Kidney (tissue), 14 donors: ENCODE measurements around the gene TTC27. TPM values are rescaled to one million over a fixed set of nuclear protein-coding genes. Genes with fewer than 3 reads are reported as not detected.

Experiments used
- DNase-seq, 5 donors: peaks; one replicate each; pipeline ENCODE4 v3.0.0-alpha.2; 2013 to 2020
- FAIRE-seq: peaks from 2 replicates; lab custom pipeline; 2012; peaks lifted over from hg19 to GRCh38; lab: Jason Lieb, UNC
- H3K27ac ChIP-seq, 2 donors: one replicate each; pipeline ENCODE4 v1.7.0; 2013; ENCODE audit warnings: low read depth in 2 of 2, low read length in 2 of 2, inconsistent platforms in 1 of 2
- H3K27me3 ChIP-seq: one replicate; pipeline ENCODE4 v1.7.1; 2013; ENCODE audit warnings: low read length, inconsistent platforms; ENCODE audit not compliant: control insufficient read depth, insufficient read depth
- H3K36me3 ChIP-seq, 3 donors: one replicate each; pipeline versions ENCODE4 v1.7.0 to v1.7.1; 2013; ENCODE audit warnings: low read length in 3 of 3, control low read depth in 1 of 3, inconsistent platforms in 1 of 3; ENCODE audit not compliant: insufficient read depth in 3 of 3, control insufficient read depth in 2 of 3
- H3K4me1 ChIP-seq, 3 donors: one replicate each; pipeline versions ENCODE4 v1.7.0 to v1.7.1; 2013; ENCODE audit warnings: low read length in 3 of 3, inconsistent platforms in 1 of 3, low read depth in 1 of 3; ENCODE audit not compliant: control insufficient read depth in 2 of 3, insufficient read depth in 2 of 3
- H3K4me3 ChIP-seq, 3 donors: one replicate each; pipeline versions ENCODE4 v1.7.0 to v1.8.1; 2013; ENCODE audit warnings: low read length in 3 of 3, control low read depth in 1 of 3, inconsistent platforms in 1 of 3
- H3K9ac ChIP-seq, 3 donors: one replicate each; pipeline versions ENCODE4 v1.7.0 to v1.7.1; 2013; ENCODE audit warnings: low read length in 3 of 3, control low read depth in 1 of 3, inconsistent platforms in 1 of 3
- H3K9me3 ChIP-seq, 3 donors: one replicate each; pipeline versions ENCODE4 v1.7.0 to v1.7.1; 2013; ENCODE audit warnings: low read length in 3 of 3, control low read depth in 1 of 3, inconsistent platforms in 1 of 3; ENCODE audit not compliant: control insufficient read depth in 2 of 3, insufficient read depth in 1 of 3
- CTCF ChIP-seq: IDR thresholded peaks from 3 replicates; pipeline ENCODE4 v1.5.1; 2012; ENCODE audit warnings: mild to moderate bottlenecking, moderate library complexity, borderline replicate concordance; ENCODE audit not compliant: insufficient read depth; ENCODE audit errors: extremely low read depth
- intact Hi-C: fragments of 100-400 bp; cut with DNase I; formaldehyde crosslinking; loops from one replicate; pipeline ENCODE4 v1.11.1; 2022
- polyA plus RNA-seq: library from polyadenylated mRNA; stranded (reverse); fragments of 350-450 nt; fragmentation: Illumina TruSeq; extraction: RNeasy Lipid Tissue Mini Kit (QIAGEN cat#74804); gene quantifications from one replicate; pipeline ENCODE4 v1.2.3, GENCODE V29; 2014; ENCODE audit warnings: low read depth, low replicate concordance; ENCODE audit not compliant: insufficient read depth
- total RNA-seq: library from RNA; stranded (reverse); fragmentation: NEBNext Ultra II Directional; extraction: Animal tissue kit (Norgen Biotek cat#: 25700); gene quantifications from one replicate; pipeline ENCODE4 v1.2.1, GENCODE V29; 2021
- donor health status: control.
- donor health status: control.
- donor health status: control.
- donor health status: control.
- donor health status: control.
- donor health status: DM: yes; HTN: yes; CAD: no.
- donor health status: Normal renal cell carcinoma (clear cell type).

TTC27 gene
- total and polyA plus RNA-seq, 2 donors from 2014 or later = 8.0 to 19.7 TPM

GRCh38 chr2:32852856-32853255 is 225.0 kb downstream of the TTC27 start:
- Histone ChIP-seq H3K9ac (no peak overlapping the region), H3K4me1 (no peaks in the 10 kb centered on the region), H3K9me3 (no peaks in the 10 kb centered on the region), H3K36me3 (no peaks in the 10 kb centered on the region), H3K27ac (no peak overlapping the region), H3K27me3 (no peaks in the 10 kb centered on the region), H3K4me3 (no peak overlapping the region)
- no peak for TF ChIP-seq CTCF
- intact Hi-C loops = no loop called here
- FAIRE-seq = no peak
- DNase-seq = peak in 3 of 5 donors; percentile 37 to 66 (median 59)

- Histone ChIP-seq H3K4me3 (no peak overlapping the region), H3K4me1 (no peaks in the 10 kb centered on the region), H3K9me3 (no peaks in the 10 kb centered on the region), H3K9ac (no peak overlapping the region), H3K36me3 (no peaks in the 10 kb centered on the region), H3K27me3 (no peaks in the 10 kb centered on the region), H3K27ac (no peak overlapping the region)
- intact Hi-C loops = no loop called here
- FAIRE-seq = no peak
- no peak for TF ChIP-seq CTCF
- DNase-seq = no peak
Observed at GRCh38 chr2:32856891-32857290, 229.0 kb downstream of the TTC27 start.

GRCh38 chr2:32858713-32859112 is 230.9 kb downstream of the TTC27 start:
- Histone ChIP-seq H3K4me1 (no peaks in the 10 kb centered on the region), H3K27ac (no peak overlapping the region), H3K4me3 (no peak overlapping the region), H3K27me3 (no peaks in the 10 kb centered on the region), H3K9ac (no peak overlapping the region), H3K36me3 (no peaks in the 10 kb centered on the region), H3K9me3 (no peaks in the 10 kb centered on the region)
- TF ChIP-seq CTCF = no peak
- FAIRE-seq (no peak), DNase-seq (no peak)
- intact Hi-C loops = no loop called here

GRCh38 chr2:32860385-32860784 is 232.5 kb downstream of the TTC27 start:
- no peak for TF ChIP-seq CTCF
- Histone ChIP-seq H3K9me3 (no peaks in the 10 kb centered on the region), H3K27me3 (no peaks in the 10 kb centered on the region), H3K9ac (no peak overlapping the region), H3K27ac (no peak overlapping the region), H3K36me3 (no peaks in the 10 kb centered on the region), H3K4me3 (no peak overlapping the region), H3K4me1 (no peaks in the 10 kb centered on the region)
- FAIRE-seq (no peak), DNase-seq (no peak)
- intact Hi-C loops = no loop called here
